Measurements from ENCODE around the gene EXOC8. TPM values are rescaled to one million over a fixed set of nuclear protein-coding genes. Genes with fewer than 3 reads are reported as not detected.
A peak's percentile ranks its signal among the peaks of the same experiment; 100 is the strongest.
"Not testable (repeated sequence)": the region's sequence is repeated elsewhere in the genome, so short reads cannot be mapped to it uniquely, and the experiment has no call there.

Gene EXOC8
- total and polyA plus RNA-seq, 5 donors, result 5.9 to 16.9 (median 13.0) TPM

GRCh38 chr1:231351816-231352215, 14.2 kb upstream of the EXOC8 start:
- no peaks in the 10 kb centered on the region for H3K4me1 ChIP-seq (ENCODE audit: control insufficient read depth, insufficient read depth, low read length)
- no peaks in the 10 kb centered on the region for H3K27me3 ChIP-seq (ENCODE audit: control insufficient read depth, insufficient read depth)
- DNase-seq, result no peak
- 47% methylated on average over 2 of the region's 2 CpGs for WGBS
- no peak overlapping the region for H3K4me3 ChIP-seq (ENCODE audit: low read length)
- no peak overlapping the region for H3K27ac ChIP-seq (ENCODE audit: low read length)
- no peaks in the 10 kb centered on the region for H3K9me3 ChIP-seq (ENCODE audit: control insufficient read depth, low read length)
- ATAC-seq, result no peak
- intact Hi-C loops (cut with DNase I), result loop anchor here in 1 of 4 donors (5.0 to 10.0 kb wide), 2 partner anchors 63 to 250 kb away; no protein-coding TSS in a partner anchor

- H3K4me3 ChIP-seq (ENCODE audit: low read length); H3K9me3 ChIP-seq (ENCODE audit: control insufficient read depth, low read length); H3K4me1 ChIP-seq (ENCODE audit: control insufficient read depth, insufficient read depth, low read length); DNase-seq; H3K27ac ChIP-seq (ENCODE audit: low read length); H3K27me3 ChIP-seq (ENCODE audit: control insufficient read depth, insufficient read depth); ATAC-seq; intact Hi-C loops (cut with DNase I): not testable (repeated sequence)
- WGBS, result 93% methylated on average over 1 of the region's 1 CpG
Observed at GRCh38 chr1:231348856-231349255, 11.2 kb upstream of the EXOC8 start.

GRCh38 chr1:231348442-231348841, 10.8 kb upstream of the EXOC8 start:
- H3K9me3 ChIP-seq (ENCODE audit: control insufficient read depth, low read length), result no peaks in the 10 kb centered on the region
- DNase-seq (no peak), ATAC-seq (no peak)
- H3K27ac ChIP-seq (ENCODE audit: low read length), result no peak overlapping the region
- WGBS, result 94% methylated on average over 4 of the region's 4 CpGs
- H3K4me3 ChIP-seq (ENCODE audit: low read length), result no peak overlapping the region
- no peaks in the 10 kb centered on the region for H3K27me3 ChIP-seq (ENCODE audit: control insufficient read depth, insufficient read depth)
- intact Hi-C loops (cut with DNase I), result no loop called here
- no peaks in the 10 kb centered on the region for H3K4me1 ChIP-seq (ENCODE audit: control insufficient read depth, insufficient read depth, low read length)

DNA sequence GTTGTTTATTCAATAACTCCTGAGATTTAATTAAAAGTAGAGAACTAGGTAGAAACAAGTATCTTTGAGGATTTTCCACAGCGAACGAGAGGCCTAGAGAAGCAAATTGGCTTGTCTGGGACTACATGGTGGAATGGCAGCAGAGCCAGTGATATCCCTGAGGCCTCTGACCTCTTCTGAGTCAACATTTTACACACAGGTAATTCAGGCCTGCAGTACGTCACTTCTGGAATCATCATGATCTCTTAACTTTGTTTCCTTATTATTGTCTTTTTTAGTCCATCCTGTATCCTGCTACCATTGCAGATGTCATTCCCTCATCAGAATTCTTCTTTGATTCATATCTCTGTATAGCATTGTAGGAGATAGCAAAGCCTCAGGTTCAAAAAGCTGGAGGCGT, 10.3 kb upstream of the EXOC8 start:
- no peaks in the 10 kb centered on the region for H3K9me3 ChIP-seq (ENCODE audit: control insufficient read depth, low read length)
- no peaks in the 10 kb centered on the region for H3K27me3 ChIP-seq (ENCODE audit: control insufficient read depth, insufficient read depth)
- intact Hi-C loops (cut with DNase I), result no loop called here
- H3K4me3 ChIP-seq (ENCODE audit: low read length), result no peak overlapping the region
- WGBS, result 93% methylated on average over 4 of the region's 4 CpGs
- ATAC-seq (no peak), DNase-seq (no peak)
- no peak overlapping the region for H3K27ac ChIP-seq (ENCODE audit: low read length)
- no peaks in the 10 kb centered on the region for H3K4me1 ChIP-seq (ENCODE audit: control insufficient read depth, insufficient read depth, low read length)

- Histone ChIP-seq H3K4me3 (ENCODE audit: low read length) (no peak overlapping the region), H3K27me3 (ENCODE audit: control insufficient read depth, insufficient read depth) (no peaks in the 10 kb centered on the region), H3K27ac (ENCODE audit: low read length) (no peak overlapping the region), H3K9me3 (ENCODE audit: control insufficient read depth, low read length) (no peaks in the 10 kb centered on the region), H3K4me1 (ENCODE audit: control insufficient read depth, insufficient read depth, low read length) (peaks cover 12% of the 10 kb centered on the region)
- ATAC-seq (no peak), DNase-seq (no peak)
- 94% methylated on average over 6 of the region's 6 CpGs for WGBS
- intact Hi-C loops (cut with DNase I), result no loop called here
Observed at GRCh38 chr1:231340328-231341013, 2.8 kb upstream of the EXOC8 start.

- Histone ChIP-seq H3K27me3 (ENCODE audit: control insufficient read depth, insufficient read depth) (no peaks in the 10 kb centered on the region), H3K4me1 (ENCODE audit: control insufficient read depth, insufficient read depth, low read length) (peaks cover 12% of the 10 kb centered on the region), H3K9me3 (ENCODE audit: control insufficient read depth, low read length) (no peaks in the 10 kb centered on the region), H3K27ac (ENCODE audit: low read length) (peak within 1 kb of the TSS; percentile 92), H3K4me3 (ENCODE audit: low read length) (peak within 1 kb of the TSS; percentile 78)
- DNase-seq (no peak), ATAC-seq (peak; percentile 87 to 88)
- under 1% methylated on average over 43 of the region's 43 CpGs for WGBS
- intact Hi-C loops (cut with DNase I), result loop anchor here in 1 of 4 donors (10.0 kb wide), 1 partner anchor 94 kb away; the partner anchor contains the start of gene GNPAT
Observed at GRCh38 chr1:231338270-231339128, 847 bp upstream of the EXOC8 start, which contains the start of gene SPRTN. Gene SPRTN, plus strand, starts transcription at chr1:231338293. Its CDS starts 91 bp downstream, at chr1:231338384.

- H3K9me3 ChIP-seq (ENCODE audit: control insufficient read depth, low read length), result no peaks in the 10 kb centered on the region
- DNase-seq (peak in 2 of 3 donors; percentile 71 to 78), ATAC-seq (peak; percentile 17 to 19)
- H3K4me1 ChIP-seq (ENCODE audit: control insufficient read depth, insufficient read depth, low read length), result peaks cover 12% of the 10 kb centered on the region
- 2% methylated on average over 32 of the region's 32 CpGs for WGBS
- intact Hi-C loops (cut with DNase I), result loop anchor here in 1 of 4 donors (10.0 kb wide), 1 partner anchor 92 kb away; the partner anchor contains the start of gene GNPAT
- no peaks in the 10 kb centered on the region for H3K27me3 ChIP-seq (ENCODE audit: control insufficient read depth, insufficient read depth)
- H3K4me3 ChIP-seq (ENCODE audit: low read length), result peak overlapping the region; percentile 78
- H3K27ac ChIP-seq (ENCODE audit: low read length), result peak overlapping the region; percentile 87
Observed at GRCh38 chr1:231337043-231337471, 595 bp downstream of the EXOC8 start.

DNA sequence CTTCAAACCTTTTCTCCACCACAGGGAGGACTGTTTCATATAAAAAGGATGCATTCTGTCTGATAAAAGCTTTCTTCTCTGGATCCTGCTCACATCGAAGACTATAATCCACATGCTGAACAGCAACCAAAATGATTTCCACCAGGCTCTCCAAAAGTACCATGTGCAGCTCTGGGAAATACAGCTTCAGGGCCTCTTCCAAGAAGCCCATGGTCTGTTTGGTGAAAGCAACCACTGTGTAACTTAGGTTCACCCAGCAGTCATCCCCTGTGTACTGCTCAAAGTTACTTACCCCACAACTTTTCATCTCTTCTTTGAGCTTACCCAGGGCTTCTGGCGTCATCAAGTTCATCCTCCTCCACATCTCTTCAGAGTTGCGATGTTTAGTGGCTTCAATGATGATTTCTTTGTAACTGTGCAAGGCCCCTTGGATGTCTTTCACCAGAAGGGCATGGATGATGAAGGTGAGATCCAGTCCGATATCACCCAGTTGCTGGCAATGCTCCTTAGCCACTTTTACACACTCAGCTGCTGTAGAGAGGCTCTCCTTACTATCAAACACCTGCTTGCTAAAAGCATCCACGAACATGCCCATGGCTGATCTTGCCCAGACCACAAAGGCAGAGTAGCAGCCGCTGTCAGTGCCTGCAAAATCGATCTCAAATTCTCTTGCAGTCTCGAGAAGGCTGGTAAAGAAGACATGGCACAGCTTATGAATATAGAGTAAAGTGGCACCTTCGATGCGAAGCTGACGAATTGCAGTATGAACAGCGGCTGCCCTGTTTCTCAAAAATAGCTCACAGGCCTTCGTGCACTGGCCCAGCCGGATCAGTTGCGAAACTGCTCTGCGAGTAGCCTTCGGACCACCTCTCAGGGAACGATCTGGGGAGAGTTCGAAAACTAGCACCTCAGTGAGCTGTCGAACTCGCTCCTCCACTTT, 1.7 kb downstream of the EXOC8 start:
- ATAC-seq (no peak), DNase-seq (no peak)
- WGBS, result 57% methylated on average over 21 of the region's 21 CpGs
- H3K4me3 ChIP-seq (ENCODE audit: low read length), result peak overlapping the region; percentile 78
- no peaks in the 10 kb centered on the region for H3K9me3 ChIP-seq (ENCODE audit: control insufficient read depth, low read length)
- peak overlapping the region; percentile 87 for H3K27ac ChIP-seq (ENCODE audit: low read length)
- intact Hi-C loops (cut with DNase I), result loop anchor here in 1 of 4 donors (10.0 kb wide), 1 partner anchor 91 kb away; the partner anchor contains the start of gene GNPAT
- no peaks in the 10 kb centered on the region for H3K27me3 ChIP-seq (ENCODE audit: control insufficient read depth, insufficient read depth)
- H3K4me1 ChIP-seq (ENCODE audit: control insufficient read depth, insufficient read depth, low read length), result peaks cover 12% of the 10 kb centered on the region

DNA sequence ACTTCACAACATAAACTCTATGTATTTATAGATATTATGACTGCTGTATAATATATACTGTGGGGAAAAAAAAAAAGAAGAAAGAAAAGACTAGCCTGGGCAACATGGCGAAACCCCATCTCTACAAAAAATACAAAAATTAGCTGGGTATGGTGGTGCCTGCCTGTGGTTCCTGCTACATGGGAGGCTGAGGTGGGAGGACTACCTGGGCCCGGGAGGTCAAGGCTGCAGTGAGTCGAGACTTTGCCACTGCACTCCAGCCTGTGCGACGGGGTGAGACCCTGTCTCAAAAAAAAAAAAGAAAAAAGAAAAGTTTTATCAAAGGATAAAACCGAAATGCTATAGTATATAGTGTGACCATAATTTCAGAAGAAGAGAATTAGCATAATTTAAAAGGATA, 2.7 kb downstream of the EXOC8 start:
- Histone ChIP-seq H3K4me3 (ENCODE audit: low read length) (peak overlapping the region; percentile 57), H3K27me3 (ENCODE audit: control insufficient read depth, insufficient read depth) (no peaks in the 10 kb centered on the region), H3K9me3 (ENCODE audit: control insufficient read depth, low read length) (no peaks in the 10 kb centered on the region), H3K27ac (ENCODE audit: low read length) (no peak overlapping the region), H3K4me1 (ENCODE audit: control insufficient read depth, insufficient read depth, low read length) (peaks cover 12% of the 10 kb centered on the region)
- intact Hi-C loops (cut with DNase I), result loop anchor here in 1 of 4 donors (10.0 kb wide), 1 partner anchor 90 kb away; the partner anchor contains the start of gene GNPAT
- no peak for DNase-seq
- ATAC-seq, result no peak
- 87% methylated on average over 6 of the region's 6 CpGs for WGBS

DNA sequence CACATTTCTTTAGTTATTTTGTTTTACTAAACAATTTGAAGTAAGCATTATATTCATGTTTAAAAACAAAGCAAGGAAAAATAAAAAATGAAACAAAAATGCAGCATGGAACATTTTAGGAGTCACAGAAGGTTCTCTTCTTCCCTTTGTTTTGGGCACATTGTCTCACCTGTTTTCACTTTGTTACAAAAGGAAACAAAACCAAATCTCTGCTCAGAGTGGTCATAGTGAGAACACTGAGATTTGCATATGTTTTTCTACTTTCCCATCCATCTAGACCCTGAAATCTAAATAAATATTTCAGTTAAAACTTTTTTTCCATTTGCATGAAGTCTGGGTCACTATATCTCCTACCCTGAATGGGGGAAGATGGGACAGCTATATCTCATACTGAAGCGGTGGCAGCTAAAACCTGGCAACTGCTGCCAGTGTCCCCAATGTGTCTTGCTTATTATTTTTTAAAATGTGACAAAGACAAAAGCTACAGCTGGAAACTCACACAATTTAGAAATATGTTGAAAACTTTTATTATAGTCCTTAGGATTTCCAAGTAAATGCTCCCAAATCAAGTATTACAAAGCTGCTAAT, 3.5 kb downstream of the EXOC8 start:
- peak overlapping the region; percentile 57 for H3K4me3 ChIP-seq (ENCODE audit: low read length)
- intact Hi-C loops (cut with DNase I), result loop anchor here in 1 of 4 donors (10.0 kb wide), 1 partner anchor 89 kb away; the partner anchor contains the start of gene GNPAT
- no peaks in the 10 kb centered on the region for H3K27me3 ChIP-seq (ENCODE audit: control insufficient read depth, insufficient read depth)
- 32% methylated on average over 1 of the region's 1 CpG for WGBS
- DNase-seq, result no peak
- no peak for ATAC-seq
- H3K9me3 ChIP-seq (ENCODE audit: control insufficient read depth, low read length), result no peaks in the 10 kb centered on the region
- peaks cover 11% of the 10 kb centered on the region for H3K4me1 ChIP-seq (ENCODE audit: control insufficient read depth, insufficient read depth, low read length)
- H3K27ac ChIP-seq (ENCODE audit: low read length), result no peak overlapping the region

Data from right cardiac atrium (tissue), 5 donors.